Natural killer cell (primary cell): ENCODE results near the gene HOXD9. TPM values are rescaled to one million over a fixed set of nuclear protein-coding genes. Genes with fewer than 3 reads are reported as not detected.

Source experiments
- ATAC-seq, 3 donors: fragments of 150-1000 bp in 2 of 3; fragments of 200-7000 bp in 1 of 3; cut with Tn5 transposase; 1 replicate in 1 of 3; 2 replicates in 2 of 3; pipeline ENCODE4 v1.10.0; 2021; ENCODE audit warnings: mild to moderate bottlenecking in 2 of 3, moderate library complexity in 2 of 3
- DNase-seq, 2 donors: peaks; one replicate each; pipeline versions ENCODE4 v3.0.0 to v3.0.0-alpha.2; 2013 to 2021; ENCODE audit warnings: mixed read lengths in 1 of 2
- H3K27ac ChIP-seq: one replicate; pipeline ENCODE4 v1.5.1; 2013; ENCODE audit warnings: mild to moderate bottlenecking, low read length
- H3K27me3 ChIP-seq: one replicate; pipeline ENCODE4 v1.6.1; 2013; ENCODE audit warnings: low read length; ENCODE audit not compliant: control insufficient read depth, insufficient read depth
- H3K36me3 ChIP-seq: one replicate; pipeline ENCODE4 v1.6.1; 2013; ENCODE audit warnings: low read length; ENCODE audit not compliant: control insufficient read depth, insufficient read depth
- H3K4me1 ChIP-seq: one replicate; pipeline ENCODE4 v1.6.1; 2013; ENCODE audit warnings: low read length; ENCODE audit not compliant: control insufficient read depth, insufficient read depth
- H3K4me3 ChIP-seq: one replicate; pipeline ENCODE4 v1.5.1; 2013; ENCODE audit warnings: low read length
- H3K9me3 ChIP-seq: one replicate; pipeline ENCODE4 v1.6.1; 2013; ENCODE audit warnings: low read length; ENCODE audit not compliant: control insufficient read depth, insufficient read depth
- H3K27ac Mint-ChIP-seq, 2 donors: one replicate each; pipeline ENCODE4 v1.8.0; 2022; ENCODE audit warnings: mild to moderate bottlenecking in 2 of 2, mixed read lengths in 2 of 2, moderate library complexity in 1 of 2
- H3K27me3 Mint-ChIP-seq, 2 donors: one replicate each; pipeline ENCODE4 v1.8.0; 2022; ENCODE audit warnings: low read depth in 2 of 2, mixed read lengths in 2 of 2
- H3K36me3 Mint-ChIP-seq: one replicate; pipeline ENCODE4 v1.8.0; 2022; ENCODE audit warnings: mixed read lengths
- H3K4me1 Mint-ChIP-seq, 2 donors: one replicate each; pipeline ENCODE4 v1.8.0; 2022; ENCODE audit warnings: mixed read lengths in 2 of 2
- H3K4me3 Mint-ChIP-seq: one replicate; pipeline ENCODE4 v1.8.0; 2022; ENCODE audit warnings: mild to moderate bottlenecking, moderate library complexity, mixed read lengths
- H3K9me3 Mint-ChIP-seq, 2 donors: one replicate each; pipeline ENCODE4 v1.8.0; 2022; ENCODE audit warnings: mixed read lengths in 2 of 2
- CTCF ChIP-seq: fragments of 200-600 bp; IDR thresholded peaks from one replicate; pipeline ENCODE4 v1.8.0; 2022; ENCODE audit warnings: antibody characterized with exemption
- WGBS: methylation state at CpG from one replicate; pipeline ENCODE4 v1.1.7; 2013; ENCODE audit warnings: missing lambda C conversion rate; ENCODE audit not compliant: insufficient coverage; 5-methylcytosine and 5-hydroxymethylcytosine counted together
- intact Hi-C: fragments of 100-400 bp; cut with micrococcal nuclease; formaldehyde crosslinking; loops from one replicate; pipeline ENCODE4 v1.14.2; 2022
- total RNA-seq, 4 donors: library from RNA; stranded (reverse); fragments of 120-200 nt in 1 of 4; gene quantifications; one replicate each; pipeline versions ENCODE4 v1.2.3 to v1.2.4, GENCODE V29; 2013 to 2022

Gene HOXD9
- total RNA-seq, 3 donors from 2014 or later (not counting 1 experiment from before 2014, with no cell fraction given) = not detected

- H3K4me3 Mint-ChIP-seq = peak overlapping the region; percentile 37
- H3K4me1 Mint-ChIP-seq = peaks cover 9 to 23% of the 10 kb centered on the region in 2 donors
- peaks cover 17% of the 10 kb centered on the region for H3K4me1 ChIP-seq
- no peak for TF ChIP-seq CTCF
- H3K36me3 Mint-ChIP-seq = peaks cover 29% of the 10 kb centered on the region
- no peak overlapping the region for H3K27ac ChIP-seq
- DNase-seq (no peak), ATAC-seq (peak in 2 of 3 donors; percentile 38 to 49)
- H3K9me3 ChIP-seq = peaks cover 58% of the 10 kb centered on the region
- peak overlapping the region in 1 of 2 donors; percentile 51 for H3K27ac Mint-ChIP-seq
- no peak overlapping the region for H3K4me3 ChIP-seq
- peaks cover 89% of the 10 kb centered on the region for H3K27me3 ChIP-seq
- H3K9me3 Mint-ChIP-seq = peaks cover 2 to 10% of the 10 kb centered on the region in 2 donors
- H3K27me3 Mint-ChIP-seq = peaks cover 66 to 69% of the 10 kb centered on the region in 2 donors
- H3K36me3 ChIP-seq = no peaks in the 10 kb centered on the region
- WGBS = 13% methylated on average over 65 of the region's 68 CpGs
- intact Hi-C loops = loop anchor here (5.0 kb wide), 1 partner anchor 1748 kb away; the partner anchor contains the start of gene SP9
Measured at GRCh38 chr2:176080540-176081375, 41.8 kb upstream of the HOXD9 start.

DNA sequence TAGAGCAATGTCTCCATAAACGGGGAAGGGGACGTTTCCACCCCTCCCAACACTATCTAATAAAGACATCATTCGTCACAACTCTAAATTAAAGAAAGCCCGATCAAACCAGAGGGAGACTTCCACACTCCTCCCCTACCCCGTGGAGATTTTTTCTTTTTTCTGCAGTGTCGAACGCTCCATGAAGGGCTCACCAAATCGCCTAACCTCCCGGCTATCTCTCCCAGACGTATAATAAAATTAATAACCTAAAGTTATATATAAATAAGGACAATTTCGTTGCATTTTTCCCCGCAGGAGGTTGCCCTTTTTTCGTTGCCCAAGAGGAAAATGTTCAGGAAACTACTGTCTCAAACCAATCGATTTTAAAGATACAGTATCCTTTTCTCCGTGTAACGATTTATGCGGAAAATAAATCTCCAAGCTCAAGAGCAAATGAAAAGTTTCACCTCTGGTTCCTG lies 41.1 kb upstream of the HOXD9 start:
- Mint-ChIP-seq H3K27ac (peak overlapping the region in 1 of 2 donors; percentile 51), H3K27me3 (peaks cover 63 to 66% of the 10 kb centered on the region in 2 donors), H3K4me1 (peaks cover 9 to 23% of the 10 kb centered on the region in 2 donors), H3K36me3 (peaks cover 24% of the 10 kb centered on the region), H3K4me3 (peak overlapping the region; percentile 49), H3K9me3 (peaks cover 2 to 10% of the 10 kb centered on the region in 2 donors)
- Histone ChIP-seq H3K27ac (no peak overlapping the region), H3K36me3 (no peaks in the 10 kb centered on the region), H3K4me3 (no peak overlapping the region), H3K4me1 (peaks cover 17% of the 10 kb centered on the region), H3K27me3 (peaks cover 89% of the 10 kb centered on the region), H3K9me3 (peaks cover 64% of the 10 kb centered on the region)
- DNase-seq = no peak
- no peak for ATAC-seq
- intact Hi-C loops = loop anchor here (5.0 kb wide), 1 partner anchor 1749 kb away; the partner anchor contains the start of gene SP9
- WGBS = 8% methylated on average over 12 of the region's 17 CpGs
- TF ChIP-seq CTCF = no peak

DNA sequence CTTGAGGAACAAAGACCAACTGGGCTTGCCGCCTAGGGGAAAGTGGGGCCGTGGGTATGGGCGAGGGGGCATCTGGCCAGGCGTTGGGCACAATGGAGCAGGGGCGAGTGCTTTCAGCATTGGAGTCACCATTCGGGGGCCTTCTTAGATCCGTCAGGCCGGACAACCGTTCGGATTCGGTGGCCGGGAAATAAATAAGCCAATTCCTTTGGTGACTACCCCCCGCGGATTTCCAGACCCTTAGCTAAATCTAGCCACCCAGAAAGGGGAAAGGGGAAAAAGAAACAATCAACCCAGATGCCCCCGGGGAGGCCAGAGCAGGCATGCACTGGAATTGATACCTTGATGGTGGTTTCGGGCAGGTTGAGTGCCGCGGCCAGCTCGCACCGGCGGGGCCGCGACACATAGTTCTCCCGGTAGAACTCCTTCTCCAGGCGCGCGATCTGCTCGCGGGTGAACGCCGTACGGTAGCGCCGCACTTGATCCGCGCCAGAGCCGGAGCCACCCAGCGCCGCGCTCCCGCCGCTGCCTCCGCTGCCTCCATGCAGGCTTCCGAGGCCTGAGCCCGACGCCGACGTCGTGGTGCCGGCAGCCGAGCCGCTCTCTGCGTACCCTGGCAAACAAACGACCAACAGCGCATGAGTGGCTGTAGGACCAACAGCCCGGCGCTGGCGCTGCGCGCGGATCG lies 40.5 kb upstream of the HOXD9 start:
- no peak overlapping the region for H3K27ac ChIP-seq
- no peak for TF ChIP-seq CTCF
- DNase-seq (peak in 1 of 2 donors; percentile 27), ATAC-seq (no peak)
- H3K36me3 ChIP-seq = no peaks in the 10 kb centered on the region
- Mint-ChIP-seq H3K27me3 (peaks cover 64 to 68% of the 10 kb centered on the region in 2 donors), H3K27ac (peak overlapping the region in 1 of 2 donors; percentile 51), H3K36me3 (peaks cover 27% of the 10 kb centered on the region), H3K4me3 (peak overlapping the region; percentile 37), H3K4me1 (peaks cover 9 to 23% of the 10 kb centered on the region in 2 donors), H3K9me3 (peaks cover 3 to 8% of the 10 kb centered on the region in 2 donors)
- WGBS = 9% methylated on average over 62 of the region's 62 CpGs
- H3K4me1 ChIP-seq = peaks cover 17% of the 10 kb centered on the region
- peaks cover 65% of the 10 kb centered on the region for H3K9me3 ChIP-seq
- no peak overlapping the region for H3K4me3 ChIP-seq
- H3K27me3 ChIP-seq = peaks cover 89% of the 10 kb centered on the region
- intact Hi-C loops = loop anchor here (5.0 kb wide), 1 partner anchor 1750 kb away; the partner anchor contains the start of gene SP9
